Fibroblast of peridontal ligament (primary cell): ENCODE results near the gene KDM2A.
"Not testable (repeated sequence)": the region's sequence is repeated elsewhere in the genome, so short reads cannot be mapped to it uniquely, and the experiment has no call there.

Experiments
- DNase-seq: peaks from one replicate; pipeline ENCODE4 v3.0.0-alpha.2; 2010; ENCODE audit errors: extremely low read depth

KDM2A gene

GRCh38 chr11:67117672-67118180, 1.3 kb upstream of the KDM2A start:
- DNase-seq: no peak

- no peak for DNase-seq
Observed at GRCh38 chr11:67118181-67118766, 789 bp upstream of the KDM2A start.

- DNase-seq: no peak
Observed at GRCh38 chr11:67119585-67120391, 725 bp downstream of the KDM2A start.

- no peak for DNase-seq
Observed at GRCh38 chr11:67120456-67120855, 1.4 kb downstream of the KDM2A start.

- peak; percentile 58 for DNase-seq
Observed at GRCh38 chr11:67120881-67121710, 2.0 kb downstream of the KDM2A start.

- DNase-seq: not testable (repeated sequence)
Observed at GRCh38 chr11:67123801-67124200, 4.7 kb downstream of the KDM2A start.

- DNase-seq: not testable (repeated sequence)
Observed at GRCh38 chr11:67126243-67126642, 7.2 kb downstream of the KDM2A start.

GRCh38 chr11:67126986-67127385, 7.9 kb downstream of the KDM2A start:
- no peak for DNase-seq

GRCh38 chr11:67130861-67131260, 11.8 kb downstream of the KDM2A start:
- not testable (repeated sequence) for DNase-seq

GRCh38 chr11:67136156-67136555, 17.1 kb downstream of the KDM2A start:
- peak; percentile 33 for DNase-seq

GRCh38 chr11:67138922-67139321, 19.9 kb downstream of the KDM2A start:
- no peak for DNase-seq

- DNase-seq: no peak
Observed at GRCh38 chr11:67146516-67147226, 27.6 kb downstream of the KDM2A start.

- no peak for DNase-seq
Observed at GRCh38 chr11:67153971-67154370, 34.9 kb downstream of the KDM2A start.

GRCh38 chr11:67154726-67155125, 35.7 kb downstream of the KDM2A start:
- no peak for DNase-seq

- DNase-seq: no peak
Observed at GRCh38 chr11:67157691-67158090, 38.6 kb downstream of the KDM2A start.

- peak; percentile 84 for DNase-seq
Observed at GRCh38 chr11:67158221-67158620, 39.2 kb downstream of the KDM2A start.

GRCh38 chr11:67160045-67160444, 41.0 kb downstream of the KDM2A start:
- no peak for DNase-seq

- peak; percentile 55 for DNase-seq
Observed at GRCh38 chr11:67160872-67161783, 42.1 kb downstream of the KDM2A start.

GRCh38 chr11:67163006-67163405, 43.9 kb downstream of the KDM2A start:
- DNase-seq: no peak

- DNase-seq: no peak
Observed at GRCh38 chr11:67165623-67166022, 46.6 kb downstream of the KDM2A start.

- DNase-seq: no peak
Observed at GRCh38 chr11:67167091-67167490, 48.0 kb downstream of the KDM2A start.
